GM12864 (cell line): Measurements from ENCODE around the gene C19orf33.

Experiments
- DNase-seq: peaks from one replicate; pipeline ENCODE4 v3.0.0-alpha.2; 2011; ENCODE audit warnings: low read depth
- H3K4me3 ChIP-seq: 2 replicates; pipeline ENCODE4 v1.5.1; 2011; ENCODE audit warnings: mild to moderate bottlenecking, low read depth, low read length, control low read depth
- CTCF ChIP-seq: IDR thresholded peaks from 2 replicates; pipeline ENCODE4 v1.5.1; 2011; ENCODE audit warnings: low read depth, mild to moderate bottlenecking, moderate library complexity, low read length, control low read depth, inconsistent platforms; ENCODE audit errors: missing control alignments

C19orf33 gene

GRCh38 chr19:38273499-38273898 is 30.6 kb upstream of the C19orf33 start:
- no peak for DNase-seq
- no peak for TF ChIP-seq CTCF
- no peak overlapping the region for H3K4me3 ChIP-seq

- H3K4me3 ChIP-seq, result no peak overlapping the region
- DNase-seq, result no peak
- no peak for TF ChIP-seq CTCF
Measured at GRCh38 chr19:38274739-38275138, 29.3 kb upstream of the C19orf33 start.

- no peak for TF ChIP-seq CTCF
- no peak for DNase-seq
- no peak overlapping the region for H3K4me3 ChIP-seq
Measured at GRCh38 chr19:38276942-38277517, 27.0 kb upstream of the C19orf33 start.

- H3K4me3 ChIP-seq, result no peak overlapping the region
- no peak for DNase-seq
- no peak for TF ChIP-seq CTCF
Measured at GRCh38 chr19:38277549-38277948, 26.5 kb upstream of the C19orf33 start.

- no peak overlapping the region for H3K4me3 ChIP-seq
- no peak for TF ChIP-seq CTCF
- no peak for DNase-seq
Measured at GRCh38 chr19:38277969-38278680, 25.9 kb upstream of the C19orf33 start.

- DNase-seq, result no peak
- TF ChIP-seq CTCF, result no peak
- no peak overlapping the region for H3K4me3 ChIP-seq
Measured at GRCh38 chr19:38278751-38279150, 25.3 kb upstream of the C19orf33 start.
